Thyroid gland (tissue), 4 donors: ENCODE data around the gene ASB8. TPM values are rescaled to one million over a fixed set of nuclear protein-coding genes. Genes with fewer than 3 reads are reported as not detected.
A peak's percentile ranks its signal among the peaks of the same experiment; 100 is the strongest.

Experiments used
- DNase-seq, 2 donors: peaks; one replicate each; pipeline ENCODE4 v3.0.0-alpha.2; 2019
- H3K27ac ChIP-seq, 3 donors: fragments of 200-600 bp; sonication (generic); 1 replicate in 2 of 3; 2 replicates in 1 of 3; pipeline ENCODE4 v1.5.1; 2016 to 2019; ENCODE audit warnings: mild to moderate bottlenecking in 1 of 3, moderate library complexity in 1 of 3
- H3K27me3 ChIP-seq: fragments of 200-600 bp; sonication (generic); one replicate; pipeline ENCODE4 v1.5.1; 2019
- H3K36me3 ChIP-seq, 2 donors: fragments of 200-600 bp; sonication (generic); one replicate each; pipeline ENCODE4 v1.5.1; 2016 to 2019
- H3K4me1 ChIP-seq, 2 donors: fragments of 200-600 bp; sonication (generic); one replicate each; pipeline ENCODE4 v1.5.1; 2017 to 2019
- H3K4me3 ChIP-seq, 3 donors: fragments of 200-600 bp; sonication (generic); replicated peaks in 1 of 3; 1 replicate in 2 of 3; 2 replicates in 1 of 3; pipeline ENCODE4 v1.5.1; 2016; ENCODE audit warnings: mild to moderate bottlenecking in 1 of 3
- H3K9me3 ChIP-seq: fragments of 200-600 bp; sonication (generic); one replicate; pipeline ENCODE4 v1.5.1; 2017
- POLR2A ChIP-seq, 2 donors: fragments of 450-650 bp; IDR thresholded peaks; one replicate each; pipeline ENCODE4 v1.6.1; 2017; ENCODE audit warnings: antibody characterized with exemption in 2 of 2, mild to moderate bottlenecking in 2 of 2, moderate library complexity in 1 of 2
- WGBS, 2 donors: methylation state at CpG; one replicate each; pipeline ENCODE4 v1.1.5; 2017; 5-methylcytosine and 5-hydroxymethylcytosine counted together
- intact Hi-C: fragments of 100-400 bp; cut with DNase I; formaldehyde crosslinking; loops from one replicate; pipeline ENCODE4 v1.15.1; 2023
- total RNA-seq, 4 donors: library from RNA; depleted of rRNA; stranded (reverse); fragments of >200 nt; gene quantifications; one replicate each; pipeline ENCODE4 v1.2.3, GENCODE V29; 2016
- TF ChIP-seq, protein P1 (sequence below), 6 experiments: fragments of 200-600 bp in 3 of 6; fragments of 450-650 bp in 3 of 6; sonication (generic) in 3 of 6; IDR thresholded peaks; one replicate each; pipeline ENCODE4 v1.5.1; 2016 to 2019; ENCODE audit warnings: antibody characterized with exemption in 6 of 6, mild to moderate bottlenecking in 2 of 6, inconsistent platforms in 1 of 6, moderate library complexity in 1 of 6

Gene ASB8, protein sequence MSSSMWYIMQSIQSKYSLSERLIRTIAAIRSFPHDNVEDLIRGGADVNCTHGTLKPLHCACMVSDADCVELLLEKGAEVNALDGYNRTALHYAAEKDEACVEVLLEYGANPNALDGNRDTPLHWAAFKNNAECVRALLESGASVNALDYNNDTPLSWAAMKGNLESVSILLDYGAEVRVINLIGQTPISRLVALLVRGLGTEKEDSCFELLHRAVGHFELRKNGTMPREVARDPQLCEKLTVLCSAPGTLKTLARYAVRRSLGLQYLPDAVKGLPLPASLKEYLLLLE
- 10 to 100 TPM; 28.9 to 70.6 (median 33.4) TPM for total RNA-seq

DNA sequence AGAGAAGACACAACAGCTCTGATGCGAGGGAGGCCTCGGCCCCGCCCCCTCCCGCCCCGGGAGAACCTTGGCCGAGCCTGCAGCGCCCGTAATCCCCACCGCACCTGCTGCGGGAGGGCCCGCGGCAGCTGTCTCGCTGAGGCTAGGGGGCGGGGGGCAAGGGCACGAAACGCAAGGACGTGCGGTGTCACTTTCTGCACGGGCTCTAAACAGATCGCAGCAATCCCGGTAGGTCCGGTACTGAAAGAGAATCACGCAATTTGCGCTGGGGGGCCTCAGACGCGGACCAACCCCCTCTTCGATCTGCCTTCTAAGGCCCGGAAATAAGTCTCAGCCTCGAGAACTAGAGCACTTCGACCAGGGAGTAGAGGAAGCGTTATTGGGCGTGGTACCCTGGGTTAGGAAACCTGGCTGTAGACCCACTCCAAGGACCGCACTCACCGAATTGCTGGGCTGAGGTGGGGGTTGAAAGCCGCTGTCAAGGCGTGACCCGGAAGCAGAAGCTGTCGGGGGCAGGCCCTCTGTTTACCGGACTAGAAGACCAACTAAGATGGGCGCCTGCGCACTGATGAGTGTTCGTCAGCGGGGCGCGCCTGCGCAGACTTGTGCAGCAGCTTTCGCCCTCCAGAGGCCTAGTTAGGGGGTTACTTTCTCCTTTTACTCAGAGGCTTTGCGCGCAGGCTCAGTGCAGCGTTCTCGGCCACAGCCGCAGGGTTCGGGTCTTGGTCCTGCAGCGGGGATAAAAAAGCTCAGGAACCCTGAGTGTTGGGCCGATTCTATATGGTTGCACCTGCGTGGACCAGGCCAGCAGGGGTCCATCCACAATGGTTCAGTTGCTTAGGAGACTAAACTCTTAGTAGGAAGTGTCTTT is at the start of gene ASB8:
Gene ASB8, minus strand, starts transcription at position 498 of the 871 bp plus-strand sequence. CDS start 4,019 bp downstream, outside the sequence.
- TF ChIP-seq, protein P1, sequence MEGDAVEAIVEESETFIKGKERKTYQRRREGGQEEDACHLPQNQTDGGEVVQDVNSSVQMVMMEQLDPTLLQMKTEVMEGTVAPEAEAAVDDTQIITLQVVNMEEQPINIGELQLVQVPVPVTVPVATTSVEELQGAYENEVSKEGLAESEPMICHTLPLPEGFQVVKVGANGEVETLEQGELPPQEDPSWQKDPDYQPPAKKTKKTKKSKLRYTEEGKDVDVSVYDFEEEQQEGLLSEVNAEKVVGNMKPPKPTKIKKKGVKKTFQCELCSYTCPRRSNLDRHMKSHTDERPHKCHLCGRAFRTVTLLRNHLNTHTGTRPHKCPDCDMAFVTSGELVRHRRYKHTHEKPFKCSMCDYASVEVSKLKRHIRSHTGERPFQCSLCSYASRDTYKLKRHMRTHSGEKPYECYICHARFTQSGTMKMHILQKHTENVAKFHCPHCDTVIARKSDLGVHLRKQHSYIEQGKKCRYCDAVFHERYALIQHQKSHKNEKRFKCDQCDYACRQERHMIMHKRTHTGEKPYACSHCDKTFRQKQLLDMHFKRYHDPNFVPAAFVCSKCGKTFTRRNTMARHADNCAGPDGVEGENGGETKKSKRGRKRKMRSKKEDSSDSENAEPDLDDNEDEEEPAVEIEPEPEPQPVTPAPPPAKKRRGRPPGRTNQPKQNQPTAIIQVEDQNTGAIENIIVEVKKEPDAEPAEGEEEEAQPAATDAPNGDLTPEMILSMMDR (IDR thresholded peaks at IDR 0.05): peak in 4 of 6 experiments; percentile 50 to 68 (median 52)
- TF ChIP-seq POLR2A (IDR thresholded peaks at IDR 0.05): peak in 1 of 2 donors; percentile 65
- H3K27ac ChIP-seq: peak within 1 kb of the TSS; percentile 65 to 92 (median 66)
- intact Hi-C loops: loop anchor here (10.0 kb wide), 1 partner anchor 442 kb away; no protein-coding TSS in a partner anchor
- peaks cover 0 to 8% of the 10 kb centered on the region in 2 donors for H3K36me3 ChIP-seq
- 1% methylated on average over 40 to 46 of the region's 56 CpGs for WGBS, 2 donors
- H3K27me3 ChIP-seq: no peaks in the 10 kb centered on the region
- no peaks in the 10 kb centered on the region for H3K9me3 ChIP-seq
- peaks cover 8 to 9% of the 10 kb centered on the region in 2 donors for H3K4me1 ChIP-seq
- DNase-seq: peak; percentile 99
- peak within 1 kb of the TSS; percentile 53 to 92 (median 78) for H3K4me3 ChIP-seq

DNA sequence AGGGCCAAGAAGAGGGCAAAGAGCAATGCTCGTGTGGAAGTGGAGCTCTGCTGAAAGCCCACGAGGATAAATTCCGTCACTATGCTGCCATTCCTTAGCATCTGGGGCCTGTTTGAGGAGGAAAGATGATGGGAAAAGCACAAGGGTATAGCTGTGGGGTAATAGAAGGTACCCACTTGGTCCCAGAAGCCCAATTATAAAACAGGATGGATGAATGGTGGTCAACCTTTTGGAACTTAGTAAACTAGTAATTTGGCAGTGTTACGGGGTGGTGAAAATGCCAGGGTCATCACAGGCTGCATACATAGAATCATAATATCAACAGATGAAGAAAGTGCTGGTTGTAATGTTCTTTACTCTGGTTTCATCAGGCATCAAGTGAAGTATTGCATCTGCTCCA is 45.9 kb upstream of the ASB8 start, which contains the start of gene OR10AD1:
Gene OR10AD1, minus strand, starts transcription at position 101 of the 400 bp plus-strand sequence. Its CDS starts 0 bp downstream, at position 101.
- 80 to 89% methylated on average over 4 of the region's 4 CpGs for WGBS, 2 donors
- H3K27ac ChIP-seq: no peak within 1 kb of the TSS
- intact Hi-C loops: no loop called here
- no peak for DNase-seq
- peaks cover 5 to 22% of the 10 kb centered on the region in 2 donors for H3K4me1 ChIP-seq
- TF ChIP-seq, protein P1 (IDR thresholded peaks at IDR 0.05): no peak
- TF ChIP-seq POLR2A (IDR thresholded peaks at IDR 0.05): no peak
- no peaks in the 10 kb centered on the region for H3K27me3 ChIP-seq
- no peaks in the 10 kb centered on the region for H3K36me3 ChIP-seq
- no peak within 1 kb of the TSS for H3K4me3 ChIP-seq
- H3K9me3 ChIP-seq: no peaks in the 10 kb centered on the region

DNA sequence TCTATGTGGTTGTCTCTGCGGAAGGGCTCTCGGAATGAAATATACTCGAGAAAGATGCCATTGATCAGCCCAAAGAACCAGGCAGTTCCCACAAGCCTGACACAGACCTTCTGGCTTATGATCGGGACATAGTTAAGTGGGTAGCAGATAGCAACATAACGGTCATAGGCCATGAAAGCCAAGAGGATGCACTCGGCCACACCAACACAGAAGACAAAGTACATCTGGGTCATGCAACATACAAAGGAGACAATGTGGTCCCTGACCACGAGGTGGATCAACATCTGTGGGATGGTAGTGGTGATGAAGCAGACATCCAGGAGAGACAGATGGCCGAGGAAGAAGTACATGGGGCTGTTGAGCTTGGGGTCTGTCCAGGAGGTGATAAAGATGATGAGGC is 45.5 kb upstream of the ASB8 start:
- H3K36me3 ChIP-seq: no peaks in the 10 kb centered on the region
- no peaks in the 10 kb centered on the region for H3K27me3 ChIP-seq
- H3K9me3 ChIP-seq: no peaks in the 10 kb centered on the region
- intact Hi-C loops: no loop called here
- no peak overlapping the region for H3K27ac ChIP-seq
- DNase-seq: no peak
- no peak for TF ChIP-seq POLR2A (IDR thresholded peaks at IDR 0.05)
- TF ChIP-seq, protein P1 (IDR thresholded peaks at IDR 0.05): no peak
- WGBS, 2 donors: 90 to 93% methylated on average over 8 of the region's 8 CpGs
- no peak overlapping the region for H3K4me3 ChIP-seq
- H3K4me1 ChIP-seq: peaks cover 5 to 22% of the 10 kb centered on the region in 2 donors

DNA sequence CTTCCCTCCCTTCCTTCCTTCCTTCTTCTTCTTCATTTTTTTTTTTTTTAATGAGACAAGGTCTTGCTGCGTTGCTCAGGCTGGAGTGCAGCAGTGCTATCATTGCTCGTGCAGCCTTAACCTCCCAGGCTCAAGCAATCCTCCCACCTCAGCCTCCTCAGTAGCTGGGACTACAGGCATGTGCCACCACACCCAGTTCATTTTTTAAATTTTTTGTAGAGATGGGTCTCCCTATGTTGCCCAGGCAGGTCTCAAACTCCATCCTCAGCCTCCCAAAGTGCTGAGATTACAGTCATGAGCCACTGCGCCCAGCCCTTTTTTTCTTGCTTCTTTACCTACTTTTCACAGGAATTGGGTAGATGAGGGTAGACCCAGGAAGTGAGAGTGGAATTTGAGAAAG is 44.2 kb upstream of the ASB8 start:
- intact Hi-C loops: no loop called here
- no peak for TF ChIP-seq POLR2A (IDR thresholded peaks at IDR 0.05)
- TF ChIP-seq, protein P1 (IDR thresholded peaks at IDR 0.05): no peak
- Histone ChIP-seq H3K27ac (no peak overlapping the region), H3K4me1 (peaks cover 11 to 26% of the 10 kb centered on the region in 2 donors), H3K9me3 (no peaks in the 10 kb centered on the region), H3K4me3 (no peak overlapping the region), H3K36me3 (no peaks in the 10 kb centered on the region), H3K27me3 (no peaks in the 10 kb centered on the region)
- DNase-seq: no peak
- 94% methylated on average over 3 of the region's 3 CpGs for WGBS, 2 donors
